Activated CD4-positive, alpha-beta T cell treated with anti-CD3 and anti-CD28 coated beads for 36 hours (primary cell): Measurements from ENCODE around the gene DEDD2. TPM values are rescaled to one million over a fixed set of nuclear protein-coding genes. Genes with fewer than 3 reads are reported as not detected.
A peak's percentile ranks its signal among the peaks of the same experiment; 100 is the strongest.

Experiments
- ATAC-seq: fragments of 200-7000 bp; cut with Tn5 transposase; one replicate; pipeline ENCODE4 v1.10.0; 2021; ENCODE audit warnings: mild to moderate bottlenecking, moderate library complexity
- CTCF ChIA-PET: fragments of 350-600 bp; sonication (Branson Sonifier 250); formaldehyde crosslinking; loops from one replicate; lab custom pipeline; 2021; ENCODE audit warnings: antibody characterized with exemption; lab: Charles Lee
- POLR2A ChIA-PET: fragments of 350-600 bp; sonication (Branson Sonifier 250); formaldehyde crosslinking; loops from one replicate; lab custom pipeline; 2021; ENCODE audit warnings: antibody characterized with exemption, inconsistent platforms; lab: Charles Lee
- DNase-seq: peaks from one replicate; pipeline ENCODE4 v3.0.0-alpha.2; 2020
- H3K27ac Mint-ChIP-seq: one replicate; pipeline ENCODE4 v1.8.0; 2021; ENCODE audit warnings: mixed read lengths
- H3K27me3 Mint-ChIP-seq: one replicate; pipeline ENCODE4 v1.8.0; 2021; ENCODE audit warnings: mixed read lengths
- H3K36me3 Mint-ChIP-seq: one replicate; pipeline ENCODE4 v1.8.0; 2021; ENCODE audit warnings: low read depth, mixed read lengths
- H3K4me1 Mint-ChIP-seq: one replicate; pipeline ENCODE4 v1.8.0; 2021; ENCODE audit warnings: mixed read lengths
- H3K4me3 Mint-ChIP-seq: one replicate; pipeline ENCODE4 v1.8.0; 2021; ENCODE audit warnings: mild to moderate bottlenecking, moderate library complexity, mixed read lengths
- H3K9me3 Mint-ChIP-seq: one replicate; pipeline ENCODE4 v1.8.0; 2021; ENCODE audit warnings: low read depth, mixed read lengths
- intact Hi-C, 2 experiments: fragments of 100-400 bp; cut with DNase I in 1 of 2; cut with micrococcal nuclease in 1 of 2; formaldehyde crosslinking; loops; one replicate each; pipeline versions ENCODE4 v1.14.2 to v1.15.1; 2022 to 2024; cut with DNase I, micrococcal nuclease
- total RNA-seq, 2 experiments: library from RNA; stranded (reverse); gene quantifications; one replicate each; pipeline ENCODE4 v1.2.3, GENCODE V29; 2021

DEDD2 gene
- total RNA-seq, 2 experiments from 2014 or later = 25.9 to 27.3 TPM

DNA sequence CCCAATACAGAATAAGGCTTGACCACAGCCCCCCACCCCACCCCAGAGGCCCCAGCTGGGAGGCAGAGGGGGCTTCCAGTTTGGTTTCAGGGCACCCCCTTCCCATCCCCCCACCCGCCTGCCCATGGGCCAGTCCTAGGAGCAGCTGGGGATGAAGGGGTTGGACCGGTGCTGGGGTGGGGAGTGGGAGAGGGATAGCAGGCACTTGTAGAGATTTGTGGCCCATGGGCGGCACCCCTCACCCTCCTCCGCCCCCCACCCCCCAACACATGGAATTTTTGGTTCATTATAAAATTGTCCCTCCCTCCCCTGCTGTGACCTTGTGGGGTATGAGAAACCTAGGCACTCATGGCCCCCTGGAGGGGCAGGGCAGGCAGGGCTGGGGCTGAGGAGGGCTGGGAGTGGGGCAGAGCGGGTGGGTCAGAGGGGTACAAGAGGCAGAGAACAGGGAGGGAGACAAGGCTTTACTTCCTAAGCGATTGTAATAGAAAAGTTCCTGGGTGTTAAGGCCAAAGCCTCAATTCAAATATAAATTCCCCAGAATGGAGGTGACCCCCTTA, 30.2 kb upstream of the DEDD2 start:
- Mint-ChIP-seq H3K4me3 (no peak overlapping the region), H3K36me3 (peaks cover 11% of the 10 kb centered on the region), H3K9me3 (no peaks in the 10 kb centered on the region), H3K27me3 (no peaks in the 10 kb centered on the region), H3K4me1 (peaks cover 42% of the 10 kb centered on the region), H3K27ac (no peak overlapping the region)
- intact Hi-C loops = no loop called here
- POLR2A ChIA-PET = interaction anchor here (1.7 kb wide), 1 partner anchor 32 kb away, joined by 6 read pairs; no protein-coding TSS in a partner anchor
- CTCF ChIA-PET = interaction anchor here (0.6 to 5.9 kb wide), 2 partner anchors 32 to 67 kb away, joined by 3 to 50 read pairs; no protein-coding TSS in a partner anchor
- no peak for ATAC-seq
- DNase-seq = no peak

- H3K4me3 Mint-ChIP-seq = no peak overlapping the region
- no peak overlapping the region for H3K27ac Mint-ChIP-seq
- no peak for DNase-seq
- ChIA-PET POLR2A (interaction anchor here (1.7 kb wide), 1 partner anchor 33 kb away, joined by 6 read pairs; no protein-coding TSS in a partner anchor), CTCF (interaction anchor here (0.9 to 5.9 kb wide), 3 partner anchors 24 to 140 kb away, joined by 4 to 50 read pairs (median 4); no protein-coding TSS in a partner anchor)
- intact Hi-C loops = no loop called here
- H3K9me3 Mint-ChIP-seq = no peaks in the 10 kb centered on the region
- H3K4me1 Mint-ChIP-seq = peaks cover 35% of the 10 kb centered on the region
- no peaks in the 10 kb centered on the region for H3K27me3 Mint-ChIP-seq
- ATAC-seq = no peak
- peaks cover 9% of the 10 kb centered on the region for H3K36me3 Mint-ChIP-seq
Measured at GRCh38 chr19:42246922-42247639, 29.6 kb upstream of the DEDD2 start.

- intact Hi-C loops = no loop called here
- ChIA-PET CTCF (interaction anchor here (0.9 to 5.9 kb wide), 6 partner anchors 25 to 140 kb away, joined by 3 to 50 read pairs (median 4); no protein-coding TSS in a partner anchor), POLR2A (interaction anchor here (0.5 to 1.7 kb wide), 2 partner anchors 18 to 33 kb away, joined by 5 to 6 read pairs; no protein-coding TSS in a partner anchor)
- Mint-ChIP-seq H3K36me3 (peaks cover 6% of the 10 kb centered on the region), H3K4me1 (peaks cover 33% of the 10 kb centered on the region), H3K4me3 (no peak overlapping the region), H3K9me3 (no peaks in the 10 kb centered on the region), H3K27ac (peak overlapping the region; percentile 42), H3K27me3 (no peaks in the 10 kb centered on the region)
- peak; percentile 39 for DNase-seq
- ATAC-seq = no peak
Measured at GRCh38 chr19:42246143-42246921, 28.9 kb upstream of the DEDD2 start.

GRCh38 chr19:42245231-42245630, 27.8 kb upstream of the DEDD2 start:
- intact Hi-C loops = no loop called here
- DNase-seq = no peak
- ATAC-seq = no peak
- Mint-ChIP-seq H3K4me1 (peaks cover 35% of the 10 kb centered on the region), H3K27me3 (no peaks in the 10 kb centered on the region), H3K9me3 (no peaks in the 10 kb centered on the region), H3K27ac (peak overlapping the region; percentile 89), H3K36me3 (peaks cover 9% of the 10 kb centered on the region), H3K4me3 (peak overlapping the region; percentile 93)
- CTCF ChIA-PET = interaction anchor here (0.6 to 5.9 kb wide), 13 partner anchors 9 to 386 kb away, joined by 3 to 50 read pairs (median 4); partner anchors contain the start of genes RPS19 and ZNF526
- POLR2A ChIA-PET = interaction anchor here (0.5 to 1.6 kb wide), 2 partner anchors 19 to 35 kb away, joined by 5 to 8 read pairs; no protein-coding TSS in a partner anchor

GRCh38 chr19:42244347-42245220, 27.1 kb upstream of the DEDD2 start:
- ATAC-seq (peak; percentile 49), DNase-seq (peak; percentile 96)
- Mint-ChIP-seq H3K27ac (peak overlapping the region; percentile 94), H3K4me1 (peaks cover 42% of the 10 kb centered on the region), H3K4me3 (peak overlapping the region; percentile 93), H3K36me3 (peaks cover 11% of the 10 kb centered on the region), H3K9me3 (no peaks in the 10 kb centered on the region), H3K27me3 (no peaks in the 10 kb centered on the region)
- POLR2A ChIA-PET = interaction anchor here (1.6 kb wide), 1 partner anchor 36 kb away, joined by 8 read pairs; no protein-coding TSS in a partner anchor
- intact Hi-C loops = loop anchor here (1.0 kb wide), 3 partner anchors 10 to 81 kb away; partner anchors contain the start of gene MEGF8 (in 2 of the 2)
- CTCF ChIA-PET = interaction anchor here (0.6 to 5.9 kb wide), 14 partner anchors 8 to 385 kb away, joined by 3 to 50 read pairs (median 4); partner anchors contain the start of genes POU2F2, RPS19 and ZNF526

GRCh38 chr19:42242512-42243409, 25.3 kb upstream of the DEDD2 start, which contains the start of gene GSK3A:
TSS of gene GSK3A (minus strand) at chr19:42242602. CDS start at chr19:42242465, 137 bp downstream.
- intact Hi-C loops = loop anchor here (1.0 to 2.0 kb wide), 14 partner anchors 22 to 1798 kb away; partner anchors contain the start of genes PAFAH1B3 (in 2 of the 2), PRR19 (in 2 of the 2), ZNF526 (in 2 of the 2) and DEDD2 (in 1 of the 2)
- Mint-ChIP-seq H3K4me3 (peak within 1 kb of the TSS; percentile 93), H3K36me3 (peaks cover 15% of the 10 kb centered on the region), H3K4me1 (peaks cover 48% of the 10 kb centered on the region), H3K27ac (peak within 1 kb of the TSS; percentile 94), H3K27me3 (no peaks in the 10 kb centered on the region), H3K9me3 (no peaks in the 10 kb centered on the region)
- ChIA-PET POLR2A (interaction anchor here (0.6 to 3.6 kb wide), 18 partner anchors 9 to 1338 kb away, joined by 3 to 18 read pairs (median 4); partner anchors contain the start of genes CIC, DEDD2, PAFAH1B3 and RPS19), CTCF (interaction anchor here (0.5 to 5.9 kb wide), 14 partner anchors 9 to 1536 kb away, joined by 3 to 50 read pairs (median 4); partner anchors contain the start of genes DEDD2, PAFAH1B3, POU2F2 and PRR19)
- ATAC-seq (peak; percentile 80), DNase-seq (peak; percentile 97)

DNA sequence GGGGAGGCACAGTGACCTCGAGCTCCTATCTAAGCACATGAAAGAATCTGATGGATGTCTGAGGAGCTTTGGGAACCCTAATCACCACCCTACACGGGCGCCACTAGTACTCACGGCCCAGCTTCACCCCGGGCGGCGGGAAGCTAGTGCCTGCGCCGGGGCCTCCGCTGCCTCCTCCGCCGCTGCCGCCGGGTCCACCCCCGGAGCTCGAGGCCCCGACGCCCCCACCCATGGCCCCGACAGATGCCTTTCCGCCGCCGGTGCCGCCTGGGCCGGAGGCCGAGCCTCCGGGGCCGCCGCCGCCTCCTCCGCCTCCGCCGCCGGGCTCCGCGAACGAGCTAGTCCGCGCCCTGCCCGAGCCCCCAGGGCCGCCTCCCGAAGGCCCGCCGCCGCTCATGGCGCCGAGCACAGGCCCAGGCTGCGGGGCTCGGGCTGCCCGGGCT, 24.6 kb upstream of the DEDD2 start:
- peak overlapping the region; percentile 93 for H3K4me3 Mint-ChIP-seq
- no peak for ATAC-seq
- H3K9me3 Mint-ChIP-seq = no peaks in the 10 kb centered on the region
- H3K27ac Mint-ChIP-seq = peak overlapping the region; percentile 91
- H3K36me3 Mint-ChIP-seq = peaks cover 17% of the 10 kb centered on the region
- ChIA-PET POLR2A (interaction anchor here (0.6 to 3.6 kb wide), 13 partner anchors 9 to 382 kb away, joined by 3 to 18 read pairs (median 4); partner anchors contain the start of genes CIC, DEDD2, PAFAH1B3 and RPS19), CTCF (interaction anchor here (0.5 to 5.9 kb wide), 11 partner anchors 9 to 1535 kb away, joined by 3 to 50 read pairs (median 4); partner anchors contain the start of genes PAFAH1B3, PRR19 and ZNF526)
- H3K4me1 Mint-ChIP-seq = peaks cover 48% of the 10 kb centered on the region
- intact Hi-C loops = loop anchor here (1.0 to 2.0 kb wide), 13 partner anchors 22 to 1797 kb away; partner anchors contain the start of genes PAFAH1B3 (in 2 of the 2), PRR19 (in 2 of the 2), ZNF526 (in 2 of the 2) and POU2F2 (in 1 of the 2)
- DNase-seq = peak; percentile 59
- no peaks in the 10 kb centered on the region for H3K27me3 Mint-ChIP-seq

DNA sequence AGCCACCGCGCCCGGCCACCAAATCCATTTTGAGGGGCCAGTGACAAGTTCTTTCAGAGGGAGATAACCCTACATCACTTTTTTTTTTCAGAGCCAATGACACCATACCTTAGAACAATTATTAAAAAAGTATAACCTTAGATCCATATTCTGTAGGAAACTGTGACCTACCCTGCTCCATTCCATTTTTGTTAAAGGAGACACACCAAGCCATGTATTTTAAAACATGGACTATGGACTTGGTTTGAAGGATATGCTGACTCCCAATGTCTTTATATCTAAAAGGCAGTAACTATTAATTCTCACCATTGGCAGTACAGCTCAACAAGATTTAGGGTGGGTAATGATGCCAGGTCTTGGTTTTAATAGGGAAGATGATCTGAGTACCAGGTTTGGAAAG, 23.8 kb upstream of the DEDD2 start:
- intact Hi-C loops = no loop called here
- CTCF ChIA-PET = interaction anchor here (0.6 to 2.3 kb wide), 9 partner anchors 8 to 57 kb away, joined by 3 to 8 read pairs (median 4); partner anchors contain the start of gene ZNF526
- POLR2A ChIA-PET = interaction anchor here (1.5 to 3.6 kb wide), 3 partner anchors 21 to 44 kb away, joined by 4 to 18 read pairs (median 16); partner anchors contain the start of genes CIC and ZNF526
- Mint-ChIP-seq H3K4me3 (peak overlapping the region; percentile 93), H3K27me3 (no peaks in the 10 kb centered on the region), H3K27ac (no peak overlapping the region), H3K4me1 (peaks cover 40% of the 10 kb centered on the region), H3K9me3 (no peaks in the 10 kb centered on the region), H3K36me3 (peaks cover 23% of the 10 kb centered on the region)
- ATAC-seq (no peak), DNase-seq (no peak)
